DMS53 (cell line): Measurements from ENCODE around the gene CASP8.

Experiments
- DNase-seq: peaks from one replicate; lab custom pipeline; 2025; lab: John Stamatoyannopoulos, UW

Gene CASP8

GRCh38 chr2:201242571-201243277, 17.6 kb upstream of the CASP8 start:
- DNase-seq, result no peak

- DNase-seq, result no peak
These were observed 15.5 kb upstream of the CASP8 start for GRCh38 chr2:201244829-201245228.

DNA sequence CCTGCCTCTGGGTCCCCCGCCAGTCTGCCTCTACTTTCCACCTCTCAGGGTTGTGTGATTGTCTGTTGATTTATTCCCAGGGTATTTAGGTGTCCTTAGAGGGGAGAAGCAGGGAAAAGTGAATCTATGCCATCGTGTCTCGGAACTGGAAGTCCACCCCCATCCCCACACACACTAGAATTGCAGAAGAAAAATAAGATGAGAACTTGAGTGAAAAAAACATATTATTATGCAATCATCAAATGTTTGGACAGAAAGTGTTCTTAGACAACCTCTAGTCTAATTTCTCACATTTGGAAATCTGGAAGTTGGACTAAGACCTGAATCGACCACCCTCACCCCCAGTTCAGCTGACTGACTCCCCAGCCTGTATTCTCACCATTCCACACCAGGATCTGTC, 14.1 kb upstream of the CASP8 start:
- no peak for DNase-seq

DNA sequence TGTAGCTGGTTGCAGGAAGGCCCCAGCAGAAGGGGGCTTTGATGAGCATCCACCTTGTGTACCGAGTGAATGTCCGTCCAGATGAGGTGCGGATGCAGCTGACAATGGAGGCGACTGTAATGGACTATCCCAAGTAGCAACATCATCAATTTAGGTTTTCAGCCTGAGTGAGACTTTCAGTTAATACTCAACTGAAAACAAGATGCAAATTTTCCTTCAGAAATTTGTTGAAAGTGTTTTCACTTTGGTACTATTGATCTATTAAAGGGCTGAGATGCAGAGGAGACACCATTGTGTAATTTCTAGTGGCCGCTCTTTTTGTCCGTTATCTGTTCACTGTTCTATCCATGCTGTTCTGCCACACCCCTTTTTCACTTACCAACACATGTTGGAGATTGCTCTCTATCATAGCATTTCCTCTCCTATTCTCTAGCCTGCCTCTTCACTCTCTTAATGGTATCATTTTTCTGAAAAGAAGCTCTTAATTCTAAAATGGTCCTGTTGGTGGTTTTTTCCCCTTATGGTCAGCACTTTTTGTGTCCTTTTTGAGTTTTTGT, 12.0 kb upstream of the CASP8 start:
- DNase-seq, result no peak

GRCh38 chr2:201249889-201250288, 10.4 kb upstream of the CASP8 start:
- no peak for DNase-seq

DNA sequence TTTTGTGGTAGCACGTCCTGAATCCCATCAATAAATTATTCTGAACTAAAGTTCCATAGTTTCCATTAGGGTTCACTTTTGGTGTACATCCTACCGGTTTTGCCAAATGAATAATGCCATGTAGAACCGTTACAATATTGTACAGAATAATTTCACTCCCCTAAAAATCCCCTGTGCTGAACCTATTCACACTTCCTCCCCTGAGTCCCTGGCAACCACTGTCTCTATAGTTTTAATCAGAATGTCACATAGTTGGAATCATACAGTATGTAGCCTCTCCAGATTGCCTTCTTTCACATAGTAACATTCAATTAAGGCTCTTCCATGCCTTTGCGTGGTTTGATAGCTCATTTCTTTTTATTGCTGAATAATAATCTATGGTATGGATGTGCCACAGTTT, 9.6 kb upstream of the CASP8 start:
- no peak for DNase-seq

- DNase-seq, result no peak
These were observed 6.1 kb upstream of the CASP8 start for GRCh38 chr2:201254081-201254730.

DNA sequence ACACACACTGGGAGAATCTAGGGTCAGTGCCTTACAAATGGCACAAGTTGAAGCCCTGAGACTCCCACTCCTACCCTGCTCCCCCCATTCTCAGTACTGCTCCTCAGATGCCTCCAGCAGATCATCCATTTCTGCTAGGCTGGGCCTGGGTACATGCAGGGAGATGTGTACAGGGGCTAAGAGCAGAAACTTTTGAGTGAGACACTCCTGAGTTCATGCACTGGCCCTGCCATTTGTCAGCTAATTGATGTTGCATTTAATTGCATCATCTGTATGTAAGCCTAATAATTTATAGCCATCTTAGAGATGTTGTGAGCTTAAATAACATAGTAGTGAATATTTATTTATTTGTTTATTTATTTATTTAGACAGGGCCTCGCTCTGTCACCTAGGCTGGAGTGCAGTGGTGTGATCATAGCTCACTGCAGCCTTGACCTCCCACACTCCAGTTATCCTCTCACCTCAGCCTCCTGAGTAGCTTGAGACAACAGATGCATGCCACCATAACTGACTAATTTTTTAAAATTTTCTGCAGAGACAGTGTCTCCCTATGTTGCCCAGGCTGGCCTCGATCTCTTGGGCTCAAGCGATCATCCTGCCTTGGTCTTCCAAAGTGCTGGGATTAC, 4.8 kb upstream of the CASP8 start:
- DNase-seq, result no peak

GRCh38 chr2:201256082-201256481, 4.3 kb upstream of the CASP8 start:
- no peak for DNase-seq

- DNase-seq, result peak; percentile 87
These were observed 2.9 kb upstream of the CASP8 start for GRCh38 chr2:201257381-201257955.

- peak; percentile 95 for DNase-seq
These were observed 2.2 kb upstream of the CASP8 start for GRCh38 chr2:201257956-201258665.

- DNase-seq, result peak; percentile 20
These were observed 1.4 kb upstream of the CASP8 start for GRCh38 chr2:201258666-201259615.

DNA sequence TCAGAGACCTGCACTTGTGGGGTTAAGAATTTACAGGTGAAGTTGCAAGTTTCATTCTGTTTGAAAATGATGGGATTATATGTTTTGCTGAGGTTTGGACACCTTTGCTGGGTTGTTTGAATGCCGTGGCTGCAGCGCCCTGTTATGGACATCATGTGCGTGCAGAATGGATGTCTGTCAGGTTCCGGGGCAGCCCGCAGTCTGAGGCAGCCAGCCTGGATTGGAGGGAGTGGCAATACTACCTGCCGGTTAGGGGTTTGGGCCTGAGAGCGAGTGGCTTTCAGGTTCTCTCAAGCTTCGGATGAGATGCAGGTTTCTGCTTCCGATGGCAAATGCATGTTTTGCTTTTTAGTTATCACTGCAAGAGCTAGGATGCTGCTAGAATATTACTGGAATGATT, 1.1 kb downstream of the CASP8 start:
- DNase-seq, result no peak

GRCh38 chr2:201261906-201262305, 1.6 kb downstream of the CASP8 start:
- DNase-seq, result no peak

GRCh38 chr2:201262718-201263117, 2.4 kb downstream of the CASP8 start:
- DNase-seq, result no peak

DNA sequence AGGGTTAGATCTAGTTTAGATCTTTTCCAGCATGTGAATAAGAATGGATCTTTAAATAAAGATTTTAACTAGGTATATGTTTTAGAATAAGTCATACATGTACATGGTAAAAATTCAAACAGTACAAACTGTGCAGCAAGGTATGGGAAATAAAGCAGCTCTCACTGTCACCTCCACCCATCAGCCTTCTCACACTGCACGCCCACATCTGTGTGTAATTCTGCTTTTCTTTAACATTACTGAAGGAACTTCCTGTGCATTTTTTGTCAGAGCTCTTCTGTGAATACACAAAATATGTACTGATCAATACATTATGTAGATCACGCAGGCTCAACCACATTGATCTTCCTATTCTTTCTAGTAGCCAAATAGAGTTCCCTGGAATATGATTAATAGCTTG, 3.4 kb downstream of the CASP8 start:
- no peak for DNase-seq

DNA sequence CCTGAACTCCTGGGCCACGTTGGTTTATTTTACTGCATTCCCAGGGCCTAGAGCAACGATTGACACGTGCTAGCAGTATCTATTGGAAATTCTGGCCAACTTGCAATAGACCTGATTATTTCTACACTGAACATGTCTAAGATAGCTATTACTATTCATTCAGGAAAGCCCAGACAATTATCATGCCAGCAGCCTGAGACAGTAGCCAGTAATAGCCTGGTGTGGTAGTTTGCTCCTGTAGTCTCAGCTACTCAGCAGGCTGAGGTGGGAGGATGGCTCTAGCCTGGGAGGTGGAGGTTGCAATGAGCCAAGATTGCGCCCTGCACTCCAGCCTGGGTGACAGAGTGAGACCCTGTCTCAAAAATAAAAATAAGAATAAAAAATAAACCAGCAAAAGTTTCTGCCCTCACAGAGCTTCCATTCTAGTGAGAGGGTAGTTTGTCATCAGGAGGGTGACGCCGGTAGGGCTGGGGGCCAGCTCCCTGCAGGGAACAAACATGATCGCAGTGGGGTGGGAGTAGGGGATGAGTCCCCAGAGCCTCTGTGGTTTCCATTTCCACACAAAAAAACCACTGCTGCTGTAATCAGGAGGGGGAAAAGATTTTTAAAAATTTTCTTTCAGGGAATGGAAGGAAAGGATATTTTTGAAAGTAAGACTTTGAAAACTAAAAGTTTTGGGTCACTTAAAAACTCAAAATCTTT, 4.3 kb downstream of the CASP8 start:
- DNase-seq, result no peak

DNA sequence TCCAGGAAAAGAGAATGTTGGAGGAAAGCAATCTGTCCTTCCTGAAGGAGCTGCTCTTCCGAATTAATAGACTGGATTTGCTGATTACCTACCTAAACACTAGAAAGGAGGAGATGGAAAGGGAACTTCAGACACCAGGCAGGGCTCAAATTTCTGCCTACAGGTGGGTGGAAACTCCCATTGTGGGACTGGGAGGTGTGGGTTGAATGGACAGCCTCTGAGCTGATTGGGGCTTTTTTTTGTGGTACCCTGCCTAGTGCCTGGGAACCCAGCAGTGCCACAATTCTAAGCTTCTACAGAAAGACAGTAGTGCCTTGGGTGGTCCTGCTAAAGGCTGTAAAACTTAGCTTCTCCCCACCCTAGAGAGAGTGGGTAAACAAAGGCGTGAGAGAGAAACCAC, 6.3 kb downstream of the CASP8 start:
- DNase-seq, result no peak

DNA sequence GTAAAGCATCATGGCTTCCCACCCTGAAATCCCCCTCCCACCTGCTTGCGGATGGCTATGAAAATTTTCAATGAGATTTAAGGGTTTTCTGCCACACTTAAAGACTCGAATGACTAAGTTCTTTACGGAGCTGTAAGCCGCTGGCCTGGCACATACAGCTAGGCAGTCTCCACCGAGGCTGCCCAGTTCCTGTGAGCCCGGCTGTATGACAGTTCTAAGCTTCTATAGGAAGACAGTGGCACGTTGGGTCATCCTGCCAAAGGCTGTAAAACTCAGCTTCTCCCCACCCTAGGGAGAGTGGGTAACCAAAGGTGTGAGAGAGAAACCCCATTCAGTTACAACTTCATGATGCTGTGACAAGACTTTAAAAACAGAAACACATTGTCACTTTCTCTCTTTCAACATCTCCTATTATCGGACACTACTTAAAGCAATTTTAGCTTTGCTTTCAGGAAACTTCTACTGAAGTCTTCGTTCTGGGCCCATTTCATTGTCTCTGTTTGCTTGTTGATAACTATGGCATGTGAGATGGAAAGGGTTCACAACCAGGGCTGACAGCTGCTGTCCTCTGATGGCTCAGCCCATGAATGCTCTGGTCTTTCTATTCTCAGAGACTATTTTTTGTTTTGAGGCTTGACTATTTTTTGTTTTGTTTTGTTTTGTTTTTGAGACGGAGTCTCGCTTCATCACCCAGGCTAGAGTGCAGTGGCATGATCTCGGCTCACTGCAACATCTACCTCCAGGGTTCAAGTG, 7.1 kb downstream of the CASP8 start:
- no peak for DNase-seq

GRCh38 chr2:201269764-201270163, 9.4 kb downstream of the CASP8 start:
- DNase-seq, result peak; percentile 81
